Sigmoid colon (tissue), 4 donors: Measurements from ENCODE around the gene SEH1L.

ENCODE experiments used
- EP300 ChIP-seq, 4 donors: sonication (generic); formaldehyde crosslinking; IDR thresholded peaks; one replicate each; pipeline ENCODE4 v1.6.1; 2017; ENCODE audit warnings: antibody characterized with exemption in 4 of 4
- TF ChIP-seq, protein P1 (sequence below), 4 experiments: fragments of 450-650 bp in 3 of 4; fragments of 200-600 bp in 1 of 4; IDR thresholded peaks; one replicate each; pipeline ENCODE4 v1.5.1; 2016 to 2019; ENCODE audit warnings: antibody characterized with exemption in 4 of 4, mild to moderate bottlenecking in 3 of 4, moderate library complexity in 2 of 4

GRCh38 chr18:13006531-13007247 lies 58.9 kb downstream of the SEH1L start:
- TF ChIP-seq EP300 (IDR thresholded peaks at IDR 0.05), result no peak
- TF ChIP-seq, protein P1, sequence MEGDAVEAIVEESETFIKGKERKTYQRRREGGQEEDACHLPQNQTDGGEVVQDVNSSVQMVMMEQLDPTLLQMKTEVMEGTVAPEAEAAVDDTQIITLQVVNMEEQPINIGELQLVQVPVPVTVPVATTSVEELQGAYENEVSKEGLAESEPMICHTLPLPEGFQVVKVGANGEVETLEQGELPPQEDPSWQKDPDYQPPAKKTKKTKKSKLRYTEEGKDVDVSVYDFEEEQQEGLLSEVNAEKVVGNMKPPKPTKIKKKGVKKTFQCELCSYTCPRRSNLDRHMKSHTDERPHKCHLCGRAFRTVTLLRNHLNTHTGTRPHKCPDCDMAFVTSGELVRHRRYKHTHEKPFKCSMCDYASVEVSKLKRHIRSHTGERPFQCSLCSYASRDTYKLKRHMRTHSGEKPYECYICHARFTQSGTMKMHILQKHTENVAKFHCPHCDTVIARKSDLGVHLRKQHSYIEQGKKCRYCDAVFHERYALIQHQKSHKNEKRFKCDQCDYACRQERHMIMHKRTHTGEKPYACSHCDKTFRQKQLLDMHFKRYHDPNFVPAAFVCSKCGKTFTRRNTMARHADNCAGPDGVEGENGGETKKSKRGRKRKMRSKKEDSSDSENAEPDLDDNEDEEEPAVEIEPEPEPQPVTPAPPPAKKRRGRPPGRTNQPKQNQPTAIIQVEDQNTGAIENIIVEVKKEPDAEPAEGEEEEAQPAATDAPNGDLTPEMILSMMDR (IDR thresholded peaks at IDR 0.05), result no peak
